Fibroblast of lung (primary cell): ENCODE measurements around the gene DIPK1B. TPM values are rescaled to one million over a fixed set of nuclear protein-coding genes. Genes with fewer than 3 reads are reported as not detected.

ENCODE experiments used
- DNase-seq, 2 donors: peaks; one replicate each; pipeline versions ENCODE4 v3.0.0 to v3.0.0-alpha.2; 2010; ENCODE audit warnings: low read depth in 2 of 2
- H2AFZ ChIP-seq: 2 replicates; pipeline ENCODE4 v1.5.1; 2012; ENCODE audit warnings: low read length, control low read depth, inconsistent platforms
- H3K27ac ChIP-seq: 2 replicates; pipeline ENCODE4 v1.5.1; 2011; ENCODE audit warnings: low read length, control low read depth; ENCODE audit not compliant: insufficient read depth
- H3K27me3 ChIP-seq: 2 replicates; pipeline ENCODE4 v1.5.1; 2011; ENCODE audit warnings: mild to moderate bottlenecking, low read length; ENCODE audit not compliant: control insufficient read depth, insufficient read depth
- H3K36me3 ChIP-seq: 2 replicates; pipeline ENCODE4 v1.5.1; 2011; ENCODE audit warnings: low read length; ENCODE audit not compliant: control insufficient read depth, insufficient read depth
- H3K4me1 ChIP-seq: 2 replicates; pipeline ENCODE4 v1.5.1; 2011; ENCODE audit warnings: low read length; ENCODE audit not compliant: control insufficient read depth, insufficient read depth; ENCODE audit errors: extremely low read depth
- H3K4me2 ChIP-seq: 2 replicates; pipeline ENCODE4 v1.5.1; 2011; ENCODE audit warnings: low read length, control low read depth; ENCODE audit not compliant: insufficient read depth; ENCODE audit errors: extremely low read depth
- H3K4me3 ChIP-seq, 4 experiments: fragments of 200-600 bp in 1 of 4; sonication (generic) in 1 of 4; replicated peaks in 1 of 4; 2 replicates each; pipeline ENCODE4 v1.5.1; 2011 to 2016; ENCODE audit warnings: low read length in 4 of 4, low read depth in 3 of 4, mild to moderate bottlenecking in 3 of 4, control low read depth in 2 of 4, inconsistent platforms in 1 of 4, mixed read lengths in 1 of 4; ENCODE audit not compliant: insufficient read depth in 1 of 4; ENCODE audit errors: control extremely low read depth in 1 of 4
- H3K79me2 ChIP-seq: 2 replicates; pipeline ENCODE4 v1.5.1; 2012; ENCODE audit warnings: mild to moderate bottlenecking, low read length, inconsistent platforms; ENCODE audit not compliant: control insufficient read depth, insufficient read depth
- H3K9ac ChIP-seq: 2 replicates; pipeline ENCODE4 v1.5.1; 2011; ENCODE audit warnings: mild to moderate bottlenecking, low read length, control low read depth; ENCODE audit not compliant: insufficient read depth
- H3K9me3 ChIP-seq: 2 replicates; pipeline ENCODE4 v1.5.1; 2012; ENCODE audit warnings: low read depth, low read length; ENCODE audit not compliant: control insufficient read depth, insufficient read depth
- H4K20me1 ChIP-seq: 2 replicates; pipeline ENCODE4 v1.5.1; 2011; ENCODE audit warnings: low read length; ENCODE audit not compliant: control insufficient read depth, insufficient read depth; ENCODE audit errors: extremely low read depth
- CTCF ChIP-seq, 2 donors: IDR thresholded peaks in 1 of 2; conservative IDR thresholded peaks in 1 of 2; 1 replicate in 1 of 2; 2 replicates in 1 of 2; pipeline ENCODE4 v1.5.1; 2011 to 2012; ENCODE audit warnings: low read length in 2 of 2, control low read depth in 1 of 2, inconsistent platforms in 1 of 2, low read depth in 1 of 2, mild to moderate bottlenecking in 1 of 2
- EZH2 ChIP-seq: IDR thresholded peaks from 2 replicates; pipeline ENCODE4 v1.5.1; 2012; ENCODE audit warnings: low read length, control low read depth, mild to moderate bottlenecking; ENCODE audit errors: missing control alignments
- polyA plus RNA-seq, 2 donors: library from polyadenylated mRNA; depleted of rRNA in 1 of 2; stranded (reverse) in 1 of 2; unstranded in 1 of 2; fragments of >200 nt; gene quantifications; 2 replicates each; pipeline ENCODE4 v1.2.1, GENCODE V29; 2011 to 2012; ENCODE audit warnings: missing spikeins in 1 of 2
- total RNA-seq: library from RNA; depleted of rRNA; stranded (reverse); fragments of >200 nt; gene quantifications from 2 replicates; pipeline ENCODE4 v1.2.1, GENCODE V29; 2014

The DIPK1B gene
- total and polyA plus RNA-seq, 2 donors (not counting 1 experiment from before 2014, with no cell fraction given): 0.16 to 0.33 TPM

GRCh38 chr9:136732444-136733178, 20.2 kb downstream of the DIPK1B start:
- H3K36me3 ChIP-seq: no peaks in the 10 kb centered on the region
- no peak overlapping the region for H3K27ac ChIP-seq
- no peak for TF ChIP-seq EZH2
- no peak for TF ChIP-seq CTCF (conservative IDR thresholded peaks at IDR 0.05 in 1 of 2, IDR thresholded peaks at IDR 0.05 in 1 of 2; ENCODE audit: low read depth in 1 of 2, low read length in 2 of 2)
- H3K4me2 ChIP-seq: no peak overlapping the region
- H2AFZ ChIP-seq: no peak overlapping the region
- no peaks in the 10 kb centered on the region for H3K9me3 ChIP-seq
- no peak overlapping the region for H3K4me3 ChIP-seq
- DNase-seq: no peak
- H4K20me1 ChIP-seq: no peaks in the 10 kb centered on the region
- no peaks in the 10 kb centered on the region for H3K27me3 ChIP-seq
- H3K79me2 ChIP-seq: peaks cover 16% of the 10 kb centered on the region
- H3K9ac ChIP-seq: no peak overlapping the region
- H3K4me1 ChIP-seq: no peaks in the 10 kb centered on the region

- H3K79me2 ChIP-seq: peaks cover 13% of the 10 kb centered on the region
- H3K9me3 ChIP-seq: no peaks in the 10 kb centered on the region
- H4K20me1 ChIP-seq: no peaks in the 10 kb centered on the region
- no peaks in the 10 kb centered on the region for H3K36me3 ChIP-seq
- no peak for DNase-seq
- TF ChIP-seq CTCF (conservative IDR thresholded peaks at IDR 0.05 in 1 of 2, IDR thresholded peaks at IDR 0.05 in 1 of 2; ENCODE audit: low read depth in 1 of 2, low read length in 2 of 2): no peak
- TF ChIP-seq EZH2: no peak
- H3K4me3 ChIP-seq: no peak overlapping the region
- no peak overlapping the region for H2AFZ ChIP-seq
- no peaks in the 10 kb centered on the region for H3K27me3 ChIP-seq
- H3K4me2 ChIP-seq: no peak overlapping the region
- H3K27ac ChIP-seq: no peak overlapping the region
- no peak overlapping the region for H3K9ac ChIP-seq
- no peaks in the 10 kb centered on the region for H3K4me1 ChIP-seq
These were observed 21.2 kb downstream of the DIPK1B start for GRCh38 chr9:136733611-136734010.

- Histone ChIP-seq H3K9ac (no peak overlapping the region), H3K27me3 (peaks cover 2% of the 10 kb centered on the region), H3K9me3 (no peaks in the 10 kb centered on the region), H3K4me1 (no peaks in the 10 kb centered on the region), H2AFZ (no peak overlapping the region), H4K20me1 (no peaks in the 10 kb centered on the region), H3K27ac (no peak overlapping the region), H3K4me3 (no peak overlapping the region), H3K79me2 (peaks cover 4% of the 10 kb centered on the region), H3K36me3 (no peaks in the 10 kb centered on the region), H3K4me2 (no peak overlapping the region)
- DNase-seq: no peak
- TF ChIP-seq EZH2 (no peak), CTCF (conservative IDR thresholded peaks at IDR 0.05 in 1 of 2, IDR thresholded peaks at IDR 0.05 in 1 of 2; ENCODE audit: low read depth in 1 of 2, low read length in 2 of 2) (no peak)
These were observed 22.6 kb downstream of the DIPK1B start for GRCh38 chr9:136734837-136735496.
